Chondrocyte (in vitro differentiated cells): Measurements from ENCODE around the gene MBNL1. TPM values are rescaled to one million over a fixed set of nuclear protein-coding genes. Genes with fewer than 3 reads are reported as not detected.
A peak's percentile ranks its signal among the peaks of the same experiment; 100 is the strongest.

ENCODE experiments used
- DNase-seq: peaks from one replicate; pipeline ENCODE4 v3.0.0; 2021; ENCODE audit warnings: mixed read lengths, low spot score
- H3K27ac Mint-ChIP-seq: one replicate; pipeline ENCODE4 v1.8.0; 2021; ENCODE audit warnings: mild to moderate bottlenecking, moderate library complexity, mixed read lengths; ENCODE audit not compliant: unreplicated experiment
- H3K27me3 Mint-ChIP-seq: 2 replicates; pipeline ENCODE4 v1.8.0; 2021; ENCODE audit warnings: low read depth, mixed read lengths
- H3K36me3 Mint-ChIP-seq: 2 replicates; pipeline ENCODE4 v1.8.0; 2021; ENCODE audit warnings: low read depth, mixed read lengths
- H3K4me1 Mint-ChIP-seq: 2 replicates; pipeline ENCODE4 v1.8.0; 2021; ENCODE audit warnings: low read depth, mild to moderate bottlenecking, mixed read lengths
- H3K4me3 Mint-ChIP-seq: one replicate; pipeline ENCODE4 v1.8.0; 2021; ENCODE audit warnings: mild to moderate bottlenecking, moderate library complexity, mixed read lengths; ENCODE audit not compliant: unreplicated experiment
- H3K9me3 Mint-ChIP-seq: 2 replicates; pipeline ENCODE4 v1.8.0; 2021; ENCODE audit warnings: low read depth, mixed read lengths
- CTCF ChIP-seq: fragments of 200-600 bp; sonication (generic); IDR thresholded peaks from 2 replicates; pipeline ENCODE4 v1.5.0; 2021; ENCODE audit warnings: antibody characterized with exemption, mild to moderate bottlenecking, moderate library complexity
- total RNA-seq: library from RNA; stranded (reverse); gene quantifications from 3 replicates; pipeline ENCODE4 v1.2.1, GENCODE V29; 2021

Gene MBNL1
- total RNA-seq, 1 donor from 2014 or later = 166 TPM

GRCh38 chr3:152272771-152273242 lies 4.1 kb downstream of the MBNL1 start:
- no peak for DNase-seq
- Mint-ChIP-seq H3K27ac (peak overlapping the region; percentile 93), H3K4me1 (peaks cover 56% of the 10 kb centered on the region), H3K4me3 (peak overlapping the region; percentile 94), H3K27me3 (no peaks in the 10 kb centered on the region), H3K36me3 (no peaks in the 10 kb centered on the region), H3K9me3 (no peaks in the 10 kb centered on the region)
- no peak for TF ChIP-seq CTCF

GRCh38 chr3:152276681-152277080 lies 8.0 kb downstream of the MBNL1 start:
- Mint-ChIP-seq H3K9me3 (no peaks in the 10 kb centered on the region), H3K27me3 (no peaks in the 10 kb centered on the region), H3K27ac (peak overlapping the region; percentile 61), H3K36me3 (no peaks in the 10 kb centered on the region), H3K4me3 (no peak overlapping the region), H3K4me1 (peaks cover 67% of the 10 kb centered on the region)
- no peak for TF ChIP-seq CTCF
- no peak for DNase-seq

GRCh38 chr3:152277198-152277597 lies 8.5 kb downstream of the MBNL1 start:
- Mint-ChIP-seq H3K27me3 (no peaks in the 10 kb centered on the region), H3K27ac (no peak overlapping the region), H3K36me3 (no peaks in the 10 kb centered on the region), H3K9me3 (no peaks in the 10 kb centered on the region), H3K4me1 (peaks cover 64% of the 10 kb centered on the region), H3K4me3 (no peak overlapping the region)
- no peak for TF ChIP-seq CTCF
- no peak for DNase-seq

GRCh38 chr3:152278756-152279427 lies 10.2 kb downstream of the MBNL1 start:
- DNase-seq = no peak

GRCh38 chr3:152279479-152279878 lies 10.8 kb downstream of the MBNL1 start:
- H3K27me3 Mint-ChIP-seq = no peaks in the 10 kb centered on the region
- no peak for TF ChIP-seq CTCF
- DNase-seq = no peak
- peaks cover 59% of the 10 kb centered on the region for H3K4me1 Mint-ChIP-seq
- H3K4me3 Mint-ChIP-seq = no peak overlapping the region
- H3K9me3 Mint-ChIP-seq = no peaks in the 10 kb centered on the region
- peak overlapping the region; percentile 18 for H3K27ac Mint-ChIP-seq
- no peaks in the 10 kb centered on the region for H3K36me3 Mint-ChIP-seq

More at GRCh38 chr3:152278756-152279427, 10.2 kb downstream of the MBNL1 start:
- no peaks in the 10 kb centered on the region for H3K36me3 Mint-ChIP-seq
- H3K9me3 Mint-ChIP-seq = no peaks in the 10 kb centered on the region
- peak overlapping the region; percentile 46 for H3K27ac Mint-ChIP-seq
- no peak for TF ChIP-seq CTCF
- H3K27me3 Mint-ChIP-seq = no peaks in the 10 kb centered on the region
- H3K4me1 Mint-ChIP-seq = peaks cover 62% of the 10 kb centered on the region
- no peak overlapping the region for H3K4me3 Mint-ChIP-seq
